ENCODE results near the gene RPL9. TPM values are rescaled to one million over a fixed set of nuclear protein-coding genes. Genes with fewer than 3 reads are reported as not detected.
"Not testable (repeated sequence)": the region's sequence is repeated elsewhere in the genome, so short reads cannot be mapped to it uniquely, and the experiment has no call there.

The RPL9 gene
- total and polyA plus RNA-seq, 7 donors, result 1,915 to 14,511 (median 4,848) TPM

DNA sequence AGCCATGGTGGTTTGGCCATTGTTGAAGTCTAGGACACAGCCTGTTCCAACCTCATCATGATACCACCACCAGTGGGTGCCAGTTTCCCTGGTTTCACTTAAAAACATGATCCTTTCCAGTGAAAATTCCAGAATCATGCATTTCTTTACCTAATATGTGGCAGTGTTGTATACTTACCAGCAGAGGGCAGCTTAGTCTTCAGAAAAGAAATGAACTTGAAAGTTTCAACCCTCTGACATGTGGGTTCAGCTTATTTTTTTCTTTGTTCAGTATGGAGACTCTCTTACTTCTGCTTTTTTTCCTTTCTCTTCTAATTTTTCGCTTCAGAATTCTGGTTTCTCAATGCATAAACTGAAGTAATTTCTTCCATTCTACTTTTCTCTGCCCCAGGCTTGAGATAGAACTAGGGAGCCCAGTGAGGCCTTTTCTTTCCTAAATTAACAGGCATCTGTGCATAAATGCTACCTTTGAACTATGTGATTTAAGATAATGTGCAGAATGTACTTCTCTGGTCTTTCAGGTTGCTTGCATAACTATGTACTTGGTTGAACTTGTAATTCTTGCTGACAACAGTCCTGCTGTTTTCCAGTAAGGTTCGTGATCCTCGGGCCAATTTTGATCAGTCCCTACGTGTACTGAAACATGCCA lies 10.8 kb upstream of the RPL9 start:
- no peak overlapping the region for H3K4me3 ChIP-seq
- peaks cover 0 to 8% (median 0%) of the 10 kb centered on the region in 4 donors for H3K4me1 ChIP-seq
- H3K9me3 ChIP-seq, result no peaks in the 10 kb centered on the region
- whole genome bisulfite sequencing, 2 donors, result 64 to 67% methylated on average over 4 of the region's 4 CpGs
- peak overlapping the region in 3 of 4 donors; percentile 37 to 59 (median 50) for H3K27ac ChIP-seq
- no peak for DNase-seq
- H3K27me3 ChIP-seq, result no peaks in the 10 kb centered on the region
- intact Hi-C loops (cut with DNase I), result loop anchor here (2.0 to 10.0 kb wide), 2 partner anchors 395 to 507 kb away; partner anchors contain the start of gene PDS5A
- peak in 1 of 4 donors; percentile 7 for TF ChIP-seq POLR2AphosphoS5 (IDR thresholded peaks at IDR 0.05)
- TF ChIP-seq POLR2A (IDR thresholded peaks at IDR 0.05), result no peak
- no peak for TF ChIP-seq EP300 (IDR thresholded peaks at IDR 0.05)
- TF ChIP-seq, protein P1, sequence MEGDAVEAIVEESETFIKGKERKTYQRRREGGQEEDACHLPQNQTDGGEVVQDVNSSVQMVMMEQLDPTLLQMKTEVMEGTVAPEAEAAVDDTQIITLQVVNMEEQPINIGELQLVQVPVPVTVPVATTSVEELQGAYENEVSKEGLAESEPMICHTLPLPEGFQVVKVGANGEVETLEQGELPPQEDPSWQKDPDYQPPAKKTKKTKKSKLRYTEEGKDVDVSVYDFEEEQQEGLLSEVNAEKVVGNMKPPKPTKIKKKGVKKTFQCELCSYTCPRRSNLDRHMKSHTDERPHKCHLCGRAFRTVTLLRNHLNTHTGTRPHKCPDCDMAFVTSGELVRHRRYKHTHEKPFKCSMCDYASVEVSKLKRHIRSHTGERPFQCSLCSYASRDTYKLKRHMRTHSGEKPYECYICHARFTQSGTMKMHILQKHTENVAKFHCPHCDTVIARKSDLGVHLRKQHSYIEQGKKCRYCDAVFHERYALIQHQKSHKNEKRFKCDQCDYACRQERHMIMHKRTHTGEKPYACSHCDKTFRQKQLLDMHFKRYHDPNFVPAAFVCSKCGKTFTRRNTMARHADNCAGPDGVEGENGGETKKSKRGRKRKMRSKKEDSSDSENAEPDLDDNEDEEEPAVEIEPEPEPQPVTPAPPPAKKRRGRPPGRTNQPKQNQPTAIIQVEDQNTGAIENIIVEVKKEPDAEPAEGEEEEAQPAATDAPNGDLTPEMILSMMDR (IDR thresholded peaks at IDR 0.05), result peak; percentile 63 to 85 (median 74)
- H3K36me3 ChIP-seq, result peaks cover 0 to 59% (median 3%) of the 10 kb centered on the region in 4 donors

DNA sequence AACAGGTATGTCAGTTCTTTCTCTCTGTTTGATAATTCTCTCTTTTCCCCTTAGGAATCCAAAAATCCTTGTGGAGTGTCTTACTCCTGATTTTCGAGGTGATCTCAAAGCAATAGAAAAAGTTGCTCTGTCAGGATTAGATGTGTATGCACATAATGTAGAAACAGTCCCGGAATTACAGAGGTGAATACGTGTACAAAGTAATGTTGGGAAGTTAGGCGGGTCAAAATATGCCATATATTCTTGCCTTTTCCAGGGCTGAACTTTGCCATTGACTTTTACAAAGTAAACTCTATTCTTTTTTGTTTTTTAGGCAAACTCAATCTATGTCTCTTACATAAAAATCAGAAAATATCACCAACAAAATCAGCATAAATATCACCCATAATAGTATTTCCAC lies 8.7 kb upstream of the RPL9 start:
- Histone ChIP-seq H3K4me1 (peaks cover 0 to 8% (median 0%) of the 10 kb centered on the region in 4 donors), H3K36me3 (peaks cover 0 to 65% (median 2%) of the 10 kb centered on the region in 4 donors), H3K27ac (no peak overlapping the region), H3K27me3 (no peaks in the 10 kb centered on the region), H3K4me3 (no peak overlapping the region), H3K9me3 (no peaks in the 10 kb centered on the region)
- intact Hi-C loops (cut with DNase I), result no loop called here
- DNase-seq, result no peak
- 27 to 79% methylated on average over 4 of the region's 4 CpGs for WGBS, 2 donors
- TF ChIP-seq POLR2AphosphoS5 (IDR thresholded peaks at IDR 0.05) (no peak), POLR2A (IDR thresholded peaks at IDR 0.05) (no peak), EP300 (IDR thresholded peaks at IDR 0.05) (no peak)
- TF ChIP-seq, protein P1 (IDR thresholded peaks at IDR 0.05), result no peak

DNA sequence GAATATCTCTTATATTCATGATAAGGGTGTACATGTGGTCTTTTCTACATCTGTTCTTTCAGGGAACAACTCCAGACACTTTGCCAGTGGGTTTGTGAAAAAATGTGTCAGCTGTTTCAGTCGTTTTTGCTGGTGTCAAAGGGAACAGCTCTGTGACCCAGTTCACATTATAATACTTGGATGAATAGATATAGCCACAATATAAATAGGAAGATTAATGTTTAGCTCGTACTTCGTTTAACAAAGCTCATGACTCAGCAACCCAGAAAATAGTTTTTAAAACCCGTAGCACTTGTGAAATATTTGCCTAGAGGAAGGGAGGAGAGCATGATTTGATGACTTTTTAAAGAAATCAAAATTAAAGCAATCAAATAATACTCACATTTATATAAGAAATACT lies 8.0 kb upstream of the RPL9 start:
- no peak for DNase-seq
- TF ChIP-seq EP300 (IDR thresholded peaks at IDR 0.05) (no peak), POLR2A (IDR thresholded peaks at IDR 0.05) (no peak), POLR2AphosphoS5 (IDR thresholded peaks at IDR 0.05) (no peak)
- TF ChIP-seq, protein P1 (IDR thresholded peaks at IDR 0.05), result no peak
- Histone ChIP-seq H3K36me3 (peaks cover 0 to 62% (median 0%) of the 10 kb centered on the region in 4 donors), H3K4me1 (peaks cover 0 to 8% (median 0%) of the 10 kb centered on the region in 4 donors), H3K27me3 (no peaks in the 10 kb centered on the region), H3K4me3 (no peak overlapping the region), H3K9me3 (no peaks in the 10 kb centered on the region), H3K27ac (no peak overlapping the region)
- intact Hi-C loops (cut with DNase I), result no loop called here
- 16 to 56% methylated on average over 4 of the region's 4 CpGs for WGBS, 2 donors

DNA sequence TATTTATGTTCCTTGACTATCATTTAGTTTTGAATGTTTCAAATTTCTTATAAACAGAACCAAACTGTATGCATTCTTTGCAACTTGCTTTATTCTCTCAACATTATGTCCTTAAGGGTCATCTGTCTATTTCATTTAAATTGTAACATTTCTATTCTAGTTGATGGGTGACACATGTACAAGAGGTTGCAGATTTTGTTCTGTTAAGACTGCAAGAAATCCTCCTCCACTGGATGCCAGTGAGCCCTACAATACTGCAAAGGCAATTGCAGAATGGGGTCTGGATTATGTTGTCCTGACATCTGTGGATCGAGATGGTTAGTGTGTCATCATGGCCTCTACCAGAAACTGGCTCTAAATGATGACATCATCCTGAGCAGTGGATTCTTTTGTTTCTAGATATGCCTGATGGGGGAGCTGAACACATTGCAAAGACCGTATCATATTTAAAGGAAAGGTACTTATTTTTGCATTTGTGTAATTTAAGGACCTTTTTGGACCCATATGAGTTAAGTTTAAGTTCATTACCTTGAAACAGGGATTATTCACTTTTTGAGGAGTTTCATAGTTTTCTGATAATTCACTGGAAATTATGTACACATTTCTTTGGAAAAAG lies 6.3 kb upstream of the RPL9 start:
- intact Hi-C loops (cut with DNase I), result loop anchor here (5.0 kb wide), 1 partner anchor 283 kb away; the partner anchor contains the start of gene WDR19
- H3K9me3 ChIP-seq, result no peaks in the 10 kb centered on the region
- no peak overlapping the region for H3K4me3 ChIP-seq
- peaks cover 0 to 48% (median 0%) of the 10 kb centered on the region in 4 donors for H3K36me3 ChIP-seq
- peak overlapping the region in 2 of 4 donors; percentile 16 to 54 for H3K27ac ChIP-seq
- TF ChIP-seq POLR2A (IDR thresholded peaks at IDR 0.05), result no peak
- TF ChIP-seq POLR2AphosphoS5 (IDR thresholded peaks at IDR 0.05), result peak in 3 of 4 donors; percentile 31 to 55 (median 32)
- 41 to 62% methylated on average over 2 of the region's 2 CpGs for WGBS, 2 donors
- H3K27me3 ChIP-seq, result no peaks in the 10 kb centered on the region
- DNase-seq, result no peak
- peaks cover 0 to 10% (median 2%) of the 10 kb centered on the region in 4 donors for H3K4me1 ChIP-seq

DNA sequence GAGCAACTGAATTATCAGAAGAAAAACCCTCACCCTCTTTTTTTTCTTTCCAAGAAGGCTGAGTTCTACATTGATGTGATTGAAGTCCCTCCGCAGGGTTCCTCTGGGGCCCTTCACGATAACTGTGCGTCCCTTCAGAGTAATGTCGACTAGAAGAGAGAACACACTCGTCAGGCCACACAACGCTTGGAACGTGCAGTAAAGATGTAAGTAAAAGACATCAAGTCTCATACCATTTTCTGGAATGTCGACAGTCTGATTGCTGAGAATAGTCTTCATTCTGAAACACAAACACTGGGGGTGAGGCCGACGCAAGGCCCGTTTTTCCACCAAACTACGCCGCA lies 589 bp downstream of the RPL9 start:
- intact Hi-C loops (cut with DNase I), result loop anchor here (2.0 to 5.0 kb wide), 5 partner anchors 69 to 599 kb away; partner anchors contain the start of genes N4BP2, RFC1, SMIM14 and UBE2K
- H3K9me3 ChIP-seq, DNase-seq, H3K27me3 ChIP-seq: not testable (repeated sequence)
- Histone ChIP-seq H3K4me1 (peaks cover 0 to 40% (median 36%) of the 10 kb centered on the region in 4 donors), H3K36me3 (peaks cover 8 to 61% (median 45%) of the 10 kb centered on the region in 4 donors), H3K4me3 (peak overlapping the region; percentile 70 to 79 (median 74)), H3K27ac (peak overlapping the region; percentile 97 to 98 (median 98))
- WGBS, 2 donors, result 0% methylated on average over 13 of the region's 13 CpGs

Measured in sigmoid colon (tissue), 7 donors.